BLaER1 treated with 17β-estradiol and CSF1 and Interleukin-3, amounts not matched to agents 10 nM and 100 nM (cell line): ENCODE data around the gene MACROD1.

ENCODE experiments used
- H3K27ac ChIP-seq, 11 experiments: shearing (Covaris generic); formaldehyde crosslinking; 2 replicates each; pipeline ENCODE4 v1.8.1; 2022
- H3K27me3 ChIP-seq, 11 experiments: shearing (Covaris generic); formaldehyde crosslinking; 2 replicates each; pipeline ENCODE4 v1.8.1; 2022
- H3K36me3 ChIP-seq, 11 experiments: shearing (Covaris generic); formaldehyde crosslinking; 2 replicates each; pipeline ENCODE4 v1.8.1; 2022
- H3K4me1 ChIP-seq, 10 experiments: shearing (Covaris generic); formaldehyde crosslinking; 2 replicates each; pipeline ENCODE4 v1.8.1; 2022
- H3K4me2 ChIP-seq, 11 experiments: shearing (Covaris generic); formaldehyde crosslinking; 2 replicates each; pipeline ENCODE4 v1.8.1; 2022
- H3K4me3 ChIP-seq, 10 experiments: shearing (Covaris generic); formaldehyde crosslinking; 2 replicates each; pipeline ENCODE4 v1.8.1; 2022
- H3K9ac ChIP-seq, 11 experiments: shearing (Covaris generic); formaldehyde crosslinking; 2 replicates each; pipeline ENCODE4 v1.8.1; 2022
- H3K9me3 ChIP-seq, 11 experiments: shearing (Covaris generic); formaldehyde crosslinking; replicated peaks in 1 of 11; 2 replicates each; pipeline ENCODE4 v1.8.1; 2022
- H4K20me1 ChIP-seq, 11 experiments: shearing (Covaris generic); formaldehyde crosslinking; 2 replicates each; pipeline ENCODE4 v1.8.1; 2022
- Cebpa-rat ChIP-seq, 11 experiments: shearing (Covaris generic); IDR thresholded peaks; 2 replicates each; pipeline ENCODE4 v1.8.1; 2022

The MACROD1 gene

DNA sequence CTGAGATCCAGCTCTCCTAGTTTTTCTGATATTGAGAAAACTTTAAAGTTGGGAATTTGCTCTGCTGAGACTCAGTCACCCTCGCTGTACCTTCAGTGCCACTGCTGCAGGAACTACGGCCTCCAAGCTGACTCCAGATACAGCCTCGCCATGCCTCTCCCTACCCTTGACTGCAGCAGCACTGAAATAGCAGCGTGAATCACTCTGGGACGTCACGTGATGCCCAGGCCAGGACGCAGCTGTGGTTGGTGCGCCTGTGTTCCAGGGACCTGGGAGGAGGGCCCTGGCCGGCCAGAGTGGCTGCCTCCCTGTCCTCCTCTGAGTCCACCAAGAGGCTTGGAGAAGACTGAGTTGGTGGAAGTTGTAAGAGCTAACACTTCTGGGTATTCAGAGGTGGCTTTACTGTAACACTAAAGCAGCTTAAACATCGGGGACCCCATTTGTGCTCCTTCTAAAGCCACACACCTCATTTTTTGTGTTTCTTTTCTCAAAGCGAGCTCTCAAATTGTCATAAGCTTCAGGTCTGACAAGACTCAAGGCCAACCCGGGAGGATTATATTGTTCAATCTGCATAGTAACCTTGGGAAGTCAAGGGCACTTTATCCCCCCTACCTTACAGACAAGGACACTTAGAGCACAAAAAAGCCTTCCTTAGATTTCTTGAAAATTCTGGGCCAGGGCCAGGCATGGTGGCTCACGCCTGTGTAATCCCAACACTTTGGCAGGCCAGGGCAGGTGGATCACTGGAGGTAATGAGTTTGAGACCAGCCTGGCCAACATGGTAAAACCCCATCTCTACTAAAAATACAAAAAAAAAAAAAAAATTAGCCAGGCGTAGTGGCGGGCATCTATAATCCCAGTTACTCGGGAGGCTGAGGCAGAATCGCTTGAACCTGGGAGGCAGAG lies 15.8 kb upstream of the MACROD1 start:
- H3K36me3 ChIP-seq: peaks cover 0 to 16% (median 6%) of the 10 kb centered on the region in 11 experiments; a peak in 7 of 22 replicates
- H3K27ac ChIP-seq: peak overlapping the region; percentile 41 to 94 (median 68); a peak in 21 of 22 replicates
- H3K27me3 ChIP-seq: no peaks in the 10 kb centered on the region
- peak overlapping the region in 5 of 10 experiments; percentile 21 to 48 (median 23); a peak in 5 of 20 replicates for H3K4me3 ChIP-seq
- H3K4me1 ChIP-seq: peaks cover 57 to 71% (median 60%) of the 10 kb centered on the region in 10 experiments
- H3K4me2 ChIP-seq: peak overlapping the region; percentile 82 to 99 (median 93)
- H3K9me3 ChIP-seq: peaks cover 0 to 6% (median 0%) of the 10 kb centered on the region in 11 experiments; a peak in 3 of 22 replicates
- H4K20me1 ChIP-seq: peaks cover 0 to 9% (median 0%) of the 10 kb centered on the region in 11 experiments; a peak in 2 of 22 replicates
- H3K9ac ChIP-seq: peak overlapping the region; percentile 25 to 96 (median 64); a peak in 19 of 22 replicates
- TF ChIP-seq Cebpa-rat (IDR thresholded peaks at IDR 0.05): no peak

DNA sequence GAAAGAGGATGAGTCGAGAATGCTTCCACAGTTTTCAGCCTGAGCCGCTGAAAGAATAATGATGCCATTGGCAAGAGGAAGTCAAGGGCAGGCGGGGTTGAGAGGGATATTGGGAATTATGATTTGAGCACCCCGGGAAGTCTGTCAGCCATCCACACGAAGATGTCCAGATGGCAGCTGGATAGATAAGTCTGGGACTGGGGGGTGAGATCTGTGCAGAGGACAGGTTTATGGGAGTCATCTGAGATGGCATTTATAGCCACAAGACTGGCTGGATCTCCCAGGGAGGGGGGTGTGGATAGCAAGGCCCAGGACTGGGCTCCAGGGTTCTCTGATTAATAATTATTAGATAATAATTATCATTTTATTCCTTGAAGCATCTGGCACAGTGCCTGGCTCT lies 15.0 kb upstream of the MACROD1 start:
- H3K4me1 ChIP-seq: peaks cover 60 to 75% (median 63%) of the 10 kb centered on the region in 10 experiments
- H4K20me1 ChIP-seq: peaks cover 0 to 9% (median 0%) of the 10 kb centered on the region in 11 experiments; a peak in 2 of 22 replicates
- peak overlapping the region; percentile 18 to 96 (median 64); a peak in 19 of 22 replicates for H3K9ac ChIP-seq
- H3K27me3 ChIP-seq: no peaks in the 10 kb centered on the region
- H3K27ac ChIP-seq: peak overlapping the region in 10 of 11 experiments; percentile 46 to 94 (median 70); a peak in 19 of 22 replicates
- H3K4me2 ChIP-seq: peak overlapping the region; percentile 82 to 99 (median 93)
- no peak for TF ChIP-seq Cebpa-rat (IDR thresholded peaks at IDR 0.05)
- peaks cover 0 to 16% (median 6%) of the 10 kb centered on the region in 11 experiments; a peak in 7 of 22 replicates for H3K36me3 ChIP-seq
- H3K9me3 ChIP-seq: peaks cover 0 to 6% (median 0%) of the 10 kb centered on the region in 11 experiments; a peak in 3 of 22 replicates
- H3K4me3 ChIP-seq: peak overlapping the region in 5 of 10 experiments; percentile 21 to 48 (median 23); a peak in 5 of 20 replicates

DNA sequence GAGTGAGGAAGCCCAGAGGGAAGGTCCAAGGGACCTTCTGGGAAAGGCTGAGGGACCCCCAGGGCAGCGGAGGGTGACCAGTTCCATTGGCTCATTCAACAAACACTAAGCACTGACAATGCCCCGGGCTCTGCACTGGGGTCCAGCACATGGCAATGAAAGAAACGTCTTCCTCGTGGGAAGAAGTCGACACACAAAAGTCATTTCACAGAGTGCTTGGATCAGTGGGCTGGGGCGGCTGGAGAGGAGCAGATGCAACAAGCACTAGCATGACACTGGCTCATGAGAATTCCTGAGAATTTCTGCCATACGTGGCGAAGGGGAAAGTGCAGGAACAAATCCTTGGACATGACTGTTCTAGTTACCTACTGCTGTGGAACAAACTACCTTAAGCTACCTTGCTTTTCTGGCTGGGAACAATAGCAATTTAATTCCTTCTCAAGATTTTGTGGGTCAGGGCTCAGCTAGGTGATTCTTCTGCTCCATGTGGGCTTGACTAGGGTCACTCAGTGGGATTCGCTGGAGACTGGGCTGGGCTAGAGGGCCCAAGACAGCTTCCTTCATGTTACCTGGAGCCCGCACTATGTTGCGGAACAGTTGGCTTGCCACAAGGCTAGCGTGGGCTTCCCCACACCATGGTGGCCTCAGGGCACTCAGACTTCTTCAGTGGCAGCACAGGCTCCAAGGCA lies 13.2 kb upstream of the MACROD1 start:
- H3K9ac ChIP-seq: no peak overlapping the region
- H3K27ac ChIP-seq: no peak overlapping the region
- H3K9me3 ChIP-seq: peaks cover 0 to 6% (median under 1%) of the 10 kb centered on the region in 11 experiments; a peak in 9 of 22 replicates
- H4K20me1 ChIP-seq: peaks cover 0 to 9% (median 0%) of the 10 kb centered on the region in 11 experiments; a peak in 2 of 22 replicates
- H3K4me3 ChIP-seq: no peak overlapping the region
- no peak for TF ChIP-seq Cebpa-rat (IDR thresholded peaks at IDR 0.05)
- H3K27me3 ChIP-seq: no peaks in the 10 kb centered on the region
- peaks cover 53 to 70% (median 59%) of the 10 kb centered on the region in 10 experiments for H3K4me1 ChIP-seq
- peaks cover 0 to 18% (median 6%) of the 10 kb centered on the region in 11 experiments; a peak in 9 of 22 replicates for H3K36me3 ChIP-seq
- peak overlapping the region in 3 of 11 experiments; percentile 1 to 35 (median 22); a peak in 3 of 22 replicates for H3K4me2 ChIP-seq

DNA sequence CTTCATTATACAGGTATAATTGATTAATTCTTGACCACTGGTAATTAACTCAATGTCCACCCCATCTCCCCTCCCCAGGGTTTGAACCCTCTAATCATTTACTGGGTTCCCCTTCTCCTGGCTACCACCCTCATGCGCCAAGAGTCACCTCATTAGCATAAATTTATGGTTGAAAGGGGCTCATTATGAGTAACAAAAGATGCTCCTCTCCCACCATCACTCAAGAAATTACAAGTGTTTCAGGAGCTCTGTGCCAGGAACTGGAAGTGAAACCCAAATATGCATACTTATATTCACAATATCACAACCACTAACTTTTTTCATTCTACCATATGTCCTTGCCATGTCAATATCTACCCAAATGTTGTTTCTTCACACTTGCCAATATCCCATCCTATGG lies 12.3 kb upstream of the MACROD1 start:
- Histone ChIP-seq H3K36me3 (peaks cover 0 to 26% (median 9%) of the 10 kb centered on the region in 11 experiments; a peak in 11 of 22 replicates), H3K9ac (no peak overlapping the region), H3K27me3 (no peaks in the 10 kb centered on the region), H3K4me3 (no peak overlapping the region), H3K4me1 (peaks cover 44 to 68% (median 57%) of the 10 kb centered on the region in 10 experiments), H3K27ac (no peak overlapping the region), H3K9me3 (peaks cover 7 to 14% (median 9%) of the 10 kb centered on the region in 11 experiments; a peak in 21 of 22 replicates), H4K20me1 (no peaks in the 10 kb centered on the region; a peak in 1 of 22 replicates), H3K4me2 (peak overlapping the region in 5 of 11 experiments; percentile 1 to 35 (median 23); a peak in 5 of 22 replicates)
- no peak for TF ChIP-seq Cebpa-rat (IDR thresholded peaks at IDR 0.05)

DNA sequence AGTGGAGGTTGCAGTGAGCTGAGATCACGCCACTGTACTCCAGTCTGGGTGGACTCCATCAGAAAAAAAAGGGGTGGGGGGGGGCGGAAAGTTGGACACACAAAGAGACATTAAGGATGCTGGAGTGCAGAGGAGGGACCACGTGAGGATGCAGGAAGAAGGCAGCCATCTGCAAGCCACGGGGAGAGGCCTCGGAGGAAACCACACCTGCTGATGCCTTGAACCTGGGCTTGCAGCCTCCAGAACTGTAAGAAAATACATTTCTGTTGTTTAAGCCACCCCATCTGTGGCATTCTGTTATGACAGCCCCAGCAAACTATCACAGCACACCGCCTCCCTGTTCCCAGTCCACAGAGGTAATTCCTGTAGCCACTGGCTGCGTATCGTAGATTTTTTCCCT lies 10.8 kb upstream of the MACROD1 start:
- H3K4me1 ChIP-seq: peaks cover 30 to 53% (median 42%) of the 10 kb centered on the region in 10 experiments
- H3K4me3 ChIP-seq: no peak overlapping the region
- peaks cover 0 to 26% (median 9%) of the 10 kb centered on the region in 11 experiments; a peak in 11 of 22 replicates for H3K36me3 ChIP-seq
- peak overlapping the region in 7 of 11 experiments; percentile 15 to 41 (median 23); a peak in 8 of 22 replicates for H3K4me2 ChIP-seq
- peaks cover 7 to 14% (median 9%) of the 10 kb centered on the region in 11 experiments; a peak in 21 of 22 replicates for H3K9me3 ChIP-seq
- H3K9ac ChIP-seq: no peak overlapping the region
- no peak for TF ChIP-seq Cebpa-rat (IDR thresholded peaks at IDR 0.05)
- no peaks in the 10 kb centered on the region for H3K27me3 ChIP-seq
- no peak overlapping the region for H3K27ac ChIP-seq
- H4K20me1 ChIP-seq: no peaks in the 10 kb centered on the region; a peak in 1 of 22 replicates

DNA sequence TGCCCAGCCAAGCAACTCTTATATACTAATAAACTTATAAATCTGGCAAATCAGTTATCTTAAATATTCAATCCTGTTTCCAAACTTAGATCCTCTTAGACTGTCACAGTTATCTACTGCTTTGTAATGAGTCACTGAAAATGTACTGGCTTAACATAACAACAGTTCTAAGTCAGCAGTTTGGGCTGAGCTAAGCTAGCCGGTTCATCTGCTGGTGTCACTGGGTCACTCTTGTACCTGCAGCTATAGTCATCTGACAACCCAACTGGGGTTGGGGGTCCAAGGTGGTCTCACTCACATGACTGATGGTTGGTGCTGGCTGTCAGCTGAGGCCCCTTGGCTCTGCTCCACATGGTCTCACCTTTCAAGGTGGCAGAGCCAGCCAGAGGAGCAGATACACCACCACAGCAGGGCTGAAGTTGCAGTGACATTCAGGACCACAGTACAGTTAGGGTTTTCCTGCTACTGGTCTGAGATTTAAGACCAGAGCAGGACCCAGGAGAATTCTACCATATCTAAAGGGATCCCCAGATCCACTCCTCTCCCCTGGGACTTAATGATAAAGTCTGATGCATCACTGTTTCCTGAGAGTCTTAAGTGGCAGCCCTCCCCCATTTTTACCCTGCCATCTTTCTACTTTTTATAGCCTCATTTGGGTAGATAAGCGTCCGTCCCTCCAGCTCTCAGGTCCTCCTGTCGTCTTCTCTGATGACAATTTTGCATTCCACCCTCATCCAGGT lies 7.9 kb upstream of the MACROD1 start:
- Histone ChIP-seq H3K9me3 (peaks cover 7 to 12% (median 8%) of the 10 kb centered on the region in 11 experiments; a peak in 21 of 22 replicates), H3K4me2 (peak overlapping the region in 8 of 11 experiments; percentile 2 to 66 (median 32); a peak in 12 of 22 replicates)

DNA sequence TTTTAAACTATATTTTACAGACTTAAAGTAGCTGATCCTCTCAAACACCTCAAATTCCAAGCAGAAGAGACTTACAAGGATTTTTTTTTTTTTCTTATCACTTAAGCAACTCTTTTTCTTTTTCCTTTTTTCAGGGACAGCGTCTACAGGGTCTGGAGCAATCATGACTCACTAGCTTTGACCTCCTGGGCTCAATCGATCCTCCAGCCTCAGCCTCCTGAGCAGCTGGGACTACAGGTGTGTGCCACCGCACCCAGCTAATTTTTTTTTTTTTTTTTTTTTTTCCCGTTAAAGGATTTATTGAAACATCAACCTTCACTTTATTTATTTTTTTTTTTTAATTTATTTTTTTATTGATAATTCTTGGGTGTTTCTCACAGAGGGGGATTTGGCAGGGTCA lies 4.5 kb upstream of the MACROD1 start:
- Histone ChIP-seq H3K4me3 (no peak overlapping the region), H3K36me3 (peaks cover 0 to 16% (median 4%) of the 10 kb centered on the region in 11 experiments; a peak in 6 of 22 replicates), H3K9me3 (peaks cover 7 to 12% (median 8%) of the 10 kb centered on the region in 11 experiments; a peak in 21 of 22 replicates), H3K27ac (no peak overlapping the region), H4K20me1 (no peaks in the 10 kb centered on the region), H3K27me3 (no peaks in the 10 kb centered on the region), H3K4me2 (no peak overlapping the region), H3K4me1 (peaks cover 9 to 38% (median 27%) of the 10 kb centered on the region in 10 experiments), H3K9ac (no peak overlapping the region)
- TF ChIP-seq Cebpa-rat (IDR thresholded peaks at IDR 0.05): no peak

More for the DNA sequence above, 7.9 kb upstream of the MACROD1 start:
- H3K4me3 ChIP-seq: 0 out of 20 replicates have a peak overlapping the region, but pooled peaks of 1 of the 10 experiments have one; percentile 1
- no peak for TF ChIP-seq Cebpa-rat (IDR thresholded peaks at IDR 0.05)
- H3K27me3 ChIP-seq: no peaks in the 10 kb centered on the region
- peaks cover 8 to 35% (median 24%) of the 10 kb centered on the region in 10 experiments for H3K4me1 ChIP-seq
- H3K36me3 ChIP-seq: peaks cover 0 to 19% (median 4%) of the 10 kb centered on the region in 11 experiments; a peak in 10 of 22 replicates
- no peak overlapping the region for H3K9ac ChIP-seq
- no peak overlapping the region for H3K27ac ChIP-seq
- H4K20me1 ChIP-seq: no peaks in the 10 kb centered on the region
